PC-9 (cell line): ENCODE data around the gene CNTNAP1. TPM values are rescaled to one million over a fixed set of nuclear protein-coding genes. Genes with fewer than 3 reads are reported as not detected.

Experiments
- BruUV-seq: library from RNA; stranded (reverse); fragments of 400-500 nt; replicated peaks from 2 replicates; lab custom pipeline; 2021; lab: Mats Ljungman, UMichigan
- CTCF ChIA-PET: fragments of 300-600 bp; sonication (Branson Sonifier 250); formaldehyde crosslinking; loops from one replicate; lab custom pipeline; 2022; ENCODE audit warnings: antibody characterized with exemption; lab: Charles Lee
- POLR2A ChIA-PET: fragments of 300-600 bp; sonication (Branson Sonifier 250); formaldehyde crosslinking; loops from one replicate; lab custom pipeline; 2022; ENCODE audit warnings: antibody characterized with exemption; ENCODE audit not compliant: unreplicated experiment; lab: Charles Lee
- DNase-seq, 2 experiments: peaks; one replicate each; pipeline versions ENCODE4 v3.0.0 to v3.0.0-alpha.2; 2015 to 2022; ENCODE audit warnings: mixed read lengths in 1 of 2
- H2AFZ ChIP-seq: fragments of 200-600 bp; sonication (generic); 2 replicates; pipeline ENCODE4 v1.8.1; 2017; ENCODE audit warnings: antibody characterized with exemption
- H3F3A ChIP-seq: fragments of 200-600 bp; sonication (generic); 2 replicates; pipeline ENCODE4 v1.8.1; 2017; ENCODE audit warnings: antibody characterized with exemption, mild to moderate bottlenecking, low read depth; ENCODE audit not compliant: insufficient read depth
- H3K27ac ChIP-seq: fragments of 200-600 bp; sonication (generic); 2 replicates; pipeline ENCODE4 v1.6.1; 2016; ENCODE audit warnings: mixed run types
- H3K27me3 ChIP-seq: fragments of 200-600 bp; sonication (generic); 2 replicates; pipeline ENCODE4 v1.6.1; 2016; ENCODE audit warnings: low read depth, mixed run types; ENCODE audit not compliant: insufficient read depth
- H3K36me3 ChIP-seq: fragments of 200-600 bp; sonication (generic); 2 replicates; pipeline ENCODE4 v1.6.1; 2016; ENCODE audit warnings: low read depth, mixed run types
- H3K4me1 ChIP-seq: fragments of 200-600 bp; sonication (generic); replicated peaks from 2 replicates; pipeline ENCODE4 v1.6.1; 2016; ENCODE audit warnings: mixed run types; ENCODE audit not compliant: insufficient read depth
- H3K4me2 ChIP-seq: fragments of 200-600 bp; sonication (generic); 2 replicates; pipeline ENCODE4 v1.6.1; 2017; ENCODE audit warnings: mixed run types
- H3K4me3 ChIP-seq: fragments of 200-600 bp; sonication (generic); 2 replicates; pipeline ENCODE4 v1.6.1; 2016; ENCODE audit warnings: mixed run types
- H3K79me2 ChIP-seq: fragments of 200-600 bp; sonication (generic); 2 replicates; pipeline ENCODE4 v1.6.1; 2017; ENCODE audit warnings: low read depth, mixed run types
- H3K9me2 ChIP-seq: fragments of 200-600 bp; sonication (generic); 2 replicates; pipeline ENCODE4 v1.8.1; 2017; ENCODE audit warnings: mild to moderate bottlenecking; ENCODE audit not compliant: insufficient read depth
- H3K9me3 ChIP-seq: fragments of 200-600 bp; sonication (generic); 2 replicates; pipeline ENCODE4 v1.8.1; 2016; ENCODE audit warnings: low read depth; ENCODE audit not compliant: insufficient read depth
- H4K20me1 ChIP-seq: fragments of 200-600 bp; sonication (generic); 2 replicates; pipeline ENCODE4 v1.8.1; 2017; ENCODE audit not compliant: insufficient read depth
- CTCF ChIP-seq: fragments of 200-600 bp; sonication (generic); conservative IDR thresholded peaks from 2 replicates; pipeline ENCODE4 v1.6.1; 2017; ENCODE audit warnings: mixed run types, antibody characterized with exemption, mild to moderate bottlenecking, moderate library complexity
- EZH2 ChIP-seq: fragments of 200-600 bp; sonication (generic); IDR thresholded peaks from 2 replicates; pipeline ENCODE4 v1.8.0; 2017; ENCODE audit warnings: antibody characterized with exemption, low read depth
- intact Hi-C: fragments of 100-400 bp; cut with micrococcal nuclease; formaldehyde crosslinking; loops from one replicate; pipeline ENCODE4 v1.10.0; 2022; ENCODE audit not compliant: unreplicated experiment
- total RNA-seq: library from RNA; stranded (reverse); gene quantifications from 2 replicates; pipeline ENCODE4 v1.2.3, GENCODE V29; 2021

Gene CNTNAP1
- total RNA-seq, 1 experiment from 2014 or later = 1.8 TPM

DNA sequence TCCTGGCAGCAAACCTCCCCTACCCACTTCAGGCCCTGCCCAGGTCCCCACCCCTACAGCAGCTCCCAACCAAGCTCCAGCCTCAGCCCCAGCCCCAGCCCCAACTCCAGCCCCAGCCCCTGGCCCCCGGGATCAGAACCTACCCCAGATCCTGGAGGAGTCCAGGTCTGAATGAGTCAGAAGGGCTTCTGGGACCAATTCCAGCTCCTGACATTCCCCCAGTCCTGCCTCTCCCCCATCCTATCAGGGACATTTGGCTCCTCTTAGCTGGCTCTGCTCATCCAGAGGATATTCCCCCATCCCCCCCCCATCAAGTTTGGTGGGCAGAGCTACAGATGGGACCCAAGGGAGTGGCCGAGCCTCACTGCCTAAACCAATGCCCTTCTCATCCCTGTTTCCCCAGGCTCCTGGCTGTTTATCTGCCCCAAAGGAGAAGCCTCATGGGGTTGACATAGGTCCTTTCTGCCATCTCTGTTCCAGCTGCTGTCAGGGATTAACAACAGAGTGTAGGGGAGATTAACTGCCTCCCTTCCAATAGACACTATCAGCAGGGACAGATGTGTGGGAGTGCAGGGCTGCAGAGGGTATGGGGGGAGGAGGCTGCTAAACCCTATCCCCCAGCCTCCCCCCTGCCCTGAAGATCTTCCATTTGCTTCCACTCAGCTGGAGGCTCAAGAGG, 16.5 kb downstream of the CNTNAP1 start:
- Histone ChIP-seq H2AFZ (no peak overlapping the region), H3F3A (no peaks in the 10 kb centered on the region), H3K27me3 (no peaks in the 10 kb centered on the region), H3K9me2 (no peaks in the 10 kb centered on the region), H3K4me2 (no peak overlapping the region), H3K4me1 (no peaks in the 10 kb centered on the region), H4K20me1 (no peaks in the 10 kb centered on the region), H3K36me3 (no peaks in the 10 kb centered on the region), H3K27ac (no peak overlapping the region), H3K4me3 (no peak overlapping the region), H3K79me2 (no peaks in the 10 kb centered on the region), H3K9me3 (no peaks in the 10 kb centered on the region)
- ChIA-PET POLR2A (no interaction called here), CTCF (interaction anchor here (0.6 kb wide), 1 partner anchor 502 kb away, joined by 10 read pairs; no protein-coding TSS in a partner anchor)
- intact Hi-C loops = no loop called here
- BruUV-seq = no TSS peak
- TF ChIP-seq EZH2 (no peak), CTCF (no peak)
- no peak for DNase-seq

DNA sequence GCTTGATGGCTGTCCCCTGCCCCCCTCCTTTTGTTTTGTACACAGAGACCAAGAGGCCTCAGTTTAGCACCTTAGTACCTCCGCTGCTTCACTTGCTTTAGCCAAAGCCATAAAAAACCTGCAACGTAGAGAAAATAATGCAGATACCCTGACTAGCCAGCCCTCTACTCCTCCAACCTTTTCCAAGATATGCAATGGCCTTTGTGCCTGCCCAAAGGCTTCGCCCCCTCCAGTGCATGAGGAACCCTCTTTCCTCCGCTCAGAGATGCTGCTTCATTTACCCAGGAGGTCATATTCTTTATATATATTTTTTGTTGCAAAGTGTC, 17.0 kb downstream of the CNTNAP1 start:
- BruUV-seq = no TSS peak
- no peaks in the 10 kb centered on the region for H3F3A ChIP-seq
- no peak overlapping the region for H3K4me3 ChIP-seq
- ChIA-PET CTCF (interaction anchor here (0.6 kb wide), 1 partner anchor 503 kb away, joined by 10 read pairs; no protein-coding TSS in a partner anchor), POLR2A (no interaction called here)
- intact Hi-C loops = no loop called here
- H3K9me3 ChIP-seq = no peaks in the 10 kb centered on the region
- H3K9me2 ChIP-seq = no peaks in the 10 kb centered on the region
- H3K27ac ChIP-seq = no peak overlapping the region
- H3K4me1 ChIP-seq = no peaks in the 10 kb centered on the region
- no peaks in the 10 kb centered on the region for H4K20me1 ChIP-seq
- no peaks in the 10 kb centered on the region for H3K27me3 ChIP-seq
- no peak for DNase-seq
- H2AFZ ChIP-seq = no peak overlapping the region
- no peaks in the 10 kb centered on the region for H3K79me2 ChIP-seq
- no peaks in the 10 kb centered on the region for H3K36me3 ChIP-seq
- no peak for TF ChIP-seq CTCF
- H3K4me2 ChIP-seq = no peak overlapping the region

- intact Hi-C loops = no loop called here
- POLR2A ChIA-PET = no interaction called here
These were observed 18.4 kb downstream of the CNTNAP1 start for GRCh38 chr17:42700586-42701289.

More at GRCh38 chr17:42700586-42701289, 18.4 kb downstream of the CNTNAP1 start:
- no peak for DNase-seq
- Histone ChIP-seq H3K79me2 (no peaks in the 10 kb centered on the region), H3K4me1 (no peaks in the 10 kb centered on the region), H3K4me3 (no peak overlapping the region), H3K27me3 (no peaks in the 10 kb centered on the region), H2AFZ (no peak overlapping the region), H3K9me2 (no peaks in the 10 kb centered on the region), H3K9me3 (no peaks in the 10 kb centered on the region), H3K36me3 (no peaks in the 10 kb centered on the region), H4K20me1 (no peaks in the 10 kb centered on the region), H3K4me2 (no peak overlapping the region), H3K27ac (no peak overlapping the region), H3F3A (no peaks in the 10 kb centered on the region)
- CTCF ChIA-PET = no interaction called here
- BruUV-seq = no TSS peak
- TF ChIP-seq EZH2 (no peak), CTCF (no peak)
